Spleen (tissue), 7 donors: ENCODE measurements around the gene POLA2.

ENCODE experiments used
- CTCF ChIP-seq, 11 experiments: fragments of 200-600 bp in 7 of 11; fragments of 450-650 bp in 4 of 11; sonication (generic) in 4 of 11; IDR thresholded peaks in 8 of 11; conservative IDR thresholded peaks in 3 of 11; 1 replicate in 7 of 11; 2 replicates in 4 of 11; pipeline versions ENCODE4 v1.4.0 to v1.8.0; 2016 to 2021; ENCODE audit warnings: antibody characterized with exemption in 11 of 11, inconsistent platforms in 4 of 11, mild to moderate bottlenecking in 1 of 11
- POLR2AphosphoS5 ChIP-seq, 3 donors: sonication (generic); formaldehyde crosslinking; IDR thresholded peaks; one replicate each; pipeline ENCODE4 v1.5.1; 2017; ENCODE audit warnings: antibody characterized with exemption in 3 of 3
- donor health status: DM: no; HTN: no; CAD: no; lungs with moderate emphysema.
- donor health status: DM: no; HTN: no; CAD: no.
- donor health status: DM: no; HTN: no; CAD: no.

GRCh38 chr11:65308281-65308891 lies 46.6 kb downstream of the POLA2 start:
- TF ChIP-seq CTCF (IDR thresholded peaks at IDR 0.05 in 8 of 11, conservative IDR thresholded peaks at IDR 0.05 in 3 of 11) (peak in 1 of 11 experiments; percentile 9), POLR2AphosphoS5 (IDR thresholded peaks at IDR 0.05) (peak; percentile 79 to 85 (median 83))
